Skeletal muscle tissue (tissue), 4 donors: Measurements from ENCODE around the gene RXFP1. TPM values are rescaled to one million over a fixed set of nuclear protein-coding genes. Genes with fewer than 3 reads are reported as not detected.

Source experiments
- H3K27ac ChIP-seq: one replicate; pipeline ENCODE4 v1.7.0; 2013; ENCODE audit warnings: mild to moderate bottlenecking, low read depth, low read length, inconsistent platforms
- H3K27me3 ChIP-seq, 3 donors: one replicate each; pipeline ENCODE4 v1.7.0; 2013; ENCODE audit warnings: low read length in 3 of 3; ENCODE audit not compliant: control insufficient read depth in 3 of 3, insufficient read depth in 3 of 3
- H3K36me3 ChIP-seq, 3 donors: one replicate each; pipeline ENCODE4 v1.7.0; 2013; ENCODE audit warnings: low read length in 3 of 3; ENCODE audit not compliant: control insufficient read depth in 3 of 3, insufficient read depth in 3 of 3
- H3K4me1 ChIP-seq, 3 donors: one replicate each; pipeline ENCODE4 v1.7.0; 2013; ENCODE audit warnings: low read length in 3 of 3, mild to moderate bottlenecking in 3 of 3; ENCODE audit not compliant: control insufficient read depth in 3 of 3, insufficient read depth in 3 of 3
- H3K4me3 ChIP-seq, 3 donors: one replicate each; pipeline ENCODE4 v1.7.0; 2013; ENCODE audit warnings: low read length in 3 of 3
- H3K9ac ChIP-seq, 3 donors: one replicate each; pipeline ENCODE4 v1.7.0; 2013; ENCODE audit warnings: low read length in 3 of 3, mild to moderate bottlenecking in 3 of 3, moderate library complexity in 2 of 3, low read depth in 1 of 3
- H3K9me3 ChIP-seq, 3 donors: one replicate each; pipeline ENCODE4 v1.7.0; 2013; ENCODE audit warnings: low read length in 3 of 3; ENCODE audit not compliant: control insufficient read depth in 3 of 3
- total RNA-seq: library from RNA; depleted of rRNA; stranded (reverse); fragments of >200 nt; gene quantifications from one replicate; pipeline ENCODE4 v1.2.3, GENCODE V29; 2014
- donor health status: Osteomylitis.

The RXFP1 gene
- total RNA-seq, 1 donor from 2014 or later: 0.52 TPM

GRCh38 chr4:158664806-158665205 is 143.1 kb downstream of the RXFP1 start:
- H3K4me3 ChIP-seq: no peak overlapping the region
- no peak overlapping the region for H3K27ac ChIP-seq
- peaks cover 0 to 1% (median 0%) of the 10 kb centered on the region in 3 donors for H3K36me3 ChIP-seq
- no peak overlapping the region for H3K9ac ChIP-seq
- no peaks in the 10 kb centered on the region for H3K27me3 ChIP-seq
- H3K4me1 ChIP-seq: no peaks in the 10 kb centered on the region
- no peaks in the 10 kb centered on the region for H3K9me3 ChIP-seq

GRCh38 chr4:158666892-158667291 is 145.2 kb downstream of the RXFP1 start:
- Histone ChIP-seq H3K4me3 (no peak overlapping the region), H3K36me3 (peaks cover 0 to 1% (median 0%) of the 10 kb centered on the region in 3 donors), H3K9ac (no peak overlapping the region), H3K27me3 (no peaks in the 10 kb centered on the region), H3K4me1 (peaks cover 8 to 11% (median 10%) of the 10 kb centered on the region in 3 donors), H3K27ac (no peak overlapping the region), H3K9me3 (no peaks in the 10 kb centered on the region)

GRCh38 chr4:158667651-158668198 is 146.0 kb downstream of the RXFP1 start:
- Histone ChIP-seq H3K4me1 (peaks cover 10 to 14% (median 11%) of the 10 kb centered on the region in 3 donors), H3K9ac (no peak overlapping the region), H3K9me3 (no peaks in the 10 kb centered on the region), H3K4me3 (no peak overlapping the region), H3K27ac (no peak overlapping the region), H3K36me3 (peaks cover 0 to 1% (median 0%) of the 10 kb centered on the region in 3 donors), H3K27me3 (no peaks in the 10 kb centered on the region)

GRCh38 chr4:158669310-158669709 is 147.6 kb downstream of the RXFP1 start:
- Histone ChIP-seq H3K27me3 (no peaks in the 10 kb centered on the region), H3K27ac (no peak overlapping the region), H3K9me3 (no peaks in the 10 kb centered on the region), H3K4me3 (no peak overlapping the region), H3K36me3 (peaks cover 0 to 1% (median 0%) of the 10 kb centered on the region in 3 donors), H3K4me1 (peaks cover 11 to 21% (median 12%) of the 10 kb centered on the region in 3 donors), H3K9ac (no peak overlapping the region)

GRCh38 chr4:158670975-158671664 is 149.4 kb downstream of the RXFP1 start:
- peak overlapping the region; percentile 96 to 100 (median 97) for H3K9ac ChIP-seq
- peak overlapping the region; percentile 99 for H3K27ac ChIP-seq
- peaks cover 11 to 21% (median 12%) of the 10 kb centered on the region in 3 donors for H3K4me1 ChIP-seq
- peak overlapping the region; percentile 94 to 98 (median 97) for H3K4me3 ChIP-seq
- no peaks in the 10 kb centered on the region for H3K9me3 ChIP-seq
- peaks cover 0 to 1% (median 0%) of the 10 kb centered on the region in 3 donors for H3K36me3 ChIP-seq
- H3K27me3 ChIP-seq: no peaks in the 10 kb centered on the region

- H3K36me3 ChIP-seq: peaks cover 0 to 1% (median 0%) of the 10 kb centered on the region in 3 donors
- H3K9ac ChIP-seq: peak within 1 kb of the TSS; percentile 96 to 100 (median 97)
- H3K9me3 ChIP-seq: no peaks in the 10 kb centered on the region
- peak within 1 kb of the TSS; percentile 94 to 98 (median 97) for H3K4me3 ChIP-seq
- peaks cover 11 to 21% (median 12%) of the 10 kb centered on the region in 3 donors for H3K4me1 ChIP-seq
- peak within 1 kb of the TSS; percentile 99 for H3K27ac ChIP-seq
- no peaks in the 10 kb centered on the region for H3K27me3 ChIP-seq
Observed at GRCh38 chr4:158671665-158671914, 149.9 kb downstream of the RXFP1 start, which contains the start of gene C4orf46. Gene C4orf46 (minus strand): TSS chr4:158671887. CDS start chr4:158671801, 86 bp downstream.

- Histone ChIP-seq H3K27ac (peak within 1 kb of the TSS; percentile 99), H3K27me3 (no peaks in the 10 kb centered on the region), H3K4me1 (peaks cover 11 to 21% (median 12%) of the 10 kb centered on the region in 3 donors), H3K9ac (peak within 1 kb of the TSS; percentile 96 to 100 (median 97)), H3K9me3 (no peaks in the 10 kb centered on the region), H3K36me3 (peaks cover 0 to 1% (median 0%) of the 10 kb centered on the region in 3 donors), H3K4me3 (peak within 1 kb of the TSS; percentile 94 to 98 (median 97))
Observed at GRCh38 chr4:158671915-158672806, 150.5 kb downstream of the RXFP1 start, which contains the start of gene ETFDH. Gene ETFDH (plus strand): TSS chr4:158672296. CDS start chr4:158672457, 161 bp downstream.

- Histone ChIP-seq H3K36me3 (no peaks in the 10 kb centered on the region), H3K27me3 (no peaks in the 10 kb centered on the region)
Observed at GRCh38 chr4:158673633-158674032, 152.0 kb downstream of the RXFP1 start.

GRCh38 chr4:158676076-158676475 is 154.4 kb downstream of the RXFP1 start:
- no peak overlapping the region for H3K27ac ChIP-seq
- H3K4me1 ChIP-seq: peaks cover 2 to 15% (median 3%) of the 10 kb centered on the region in 3 donors
- no peak overlapping the region for H3K4me3 ChIP-seq
- no peak overlapping the region for H3K9ac ChIP-seq
- no peaks in the 10 kb centered on the region for H3K9me3 ChIP-seq
- no peaks in the 10 kb centered on the region for H3K36me3 ChIP-seq
- no peaks in the 10 kb centered on the region for H3K27me3 ChIP-seq

More at GRCh38 chr4:158673633-158674032, 152.0 kb downstream of the RXFP1 start:
- Histone ChIP-seq H3K27ac (no peak overlapping the region), H3K9ac (no peak overlapping the region), H3K4me3 (peak overlapping the region in 1 of 3 donors; percentile 17), H3K9me3 (no peaks in the 10 kb centered on the region), H3K4me1 (peaks cover 11 to 21% (median 12%) of the 10 kb centered on the region in 3 donors)
